ENCODE results near the gene SERINC5. TPM values are rescaled to one million over a fixed set of nuclear protein-coding genes. Genes with fewer than 3 reads are reported as not detected.

Gene SERINC5
- total RNA-seq, 2 experiments from 2014 or later: 115 to 123 TPM

- TF ChIP-seq CTCF (IDR thresholded peaks at IDR 0.05): no peak
- no peaks in the 10 kb centered on the region for H3K9me3 Mint-ChIP-seq
- no peak overlapping the region for H3K4me3 ChIP-seq (ENCODE audit: low read length)
- no peak for DNase-seq
- no peak overlapping the region for H3K27ac ChIP-seq (ENCODE audit: low read depth in 1 of 2, low read length in 2 of 2)
- no peaks in the 10 kb centered on the region for H3K27me3 Mint-ChIP-seq
- H3K27ac Mint-ChIP-seq: no peak overlapping the region
- ChIA-PET CTCF (no interaction called here), POLR2A (no interaction called here)
- no peaks in the 10 kb centered on the region for H3K27me3 ChIP-seq (ENCODE audit: control insufficient read depth in 1 of 2, insufficient read depth in 2 of 2, low read length in 2 of 2)
- ATAC-seq (ENCODE audit: poor library complexity): no peak
- no peak overlapping the region for H3K4me3 Mint-ChIP-seq
- no peaks in the 10 kb centered on the region for H3K4me1 Mint-ChIP-seq (ENCODE audit: low read depth)
- no peaks in the 10 kb centered on the region for H3K9me3 ChIP-seq (ENCODE audit: control insufficient read depth in 1 of 2, insufficient read depth in 1 of 2, low read length in 2 of 2)
- peaks cover 41% of the 10 kb centered on the region for H3K36me3 Mint-ChIP-seq (ENCODE audit: low read depth)
- no peaks in the 10 kb centered on the region for H3K4me1 ChIP-seq (ENCODE audit: insufficient read depth, low read length)
- intact Hi-C loops (cut with DNase I, micrococcal nuclease): no loop called here
- H3K36me3 ChIP-seq (ENCODE audit: insufficient read depth, low read length): peaks cover 18% of the 10 kb centered on the region
Observed at GRCh38 chr5:80077051-80077714, 178.7 kb downstream of the SERINC5 start.

GRCh38 chr5:80076131-80077050 is 179.5 kb downstream of the SERINC5 start:
- H3K4me1 Mint-ChIP-seq (ENCODE audit: low read depth): no peaks in the 10 kb centered on the region
- peaks cover 18% of the 10 kb centered on the region for H3K36me3 ChIP-seq (ENCODE audit: insufficient read depth, low read length)

More at GRCh38 chr5:80076131-80077050, 179.5 kb downstream of the SERINC5 start:
- ATAC-seq (ENCODE audit: poor library complexity): no peak
- intact Hi-C loops (cut with DNase I, micrococcal nuclease): no loop called here
- POLR2A ChIA-PET: no interaction called here
- no peak overlapping the region for H3K27ac ChIP-seq (ENCODE audit: low read depth in 1 of 2, low read length in 2 of 2)
- no peak for TF ChIP-seq CTCF (IDR thresholded peaks at IDR 0.05)
- Mint-ChIP-seq H3K36me3 (ENCODE audit: low read depth) (peaks cover 47% of the 10 kb centered on the region), H3K27me3 (no peaks in the 10 kb centered on the region), H3K9me3 (no peaks in the 10 kb centered on the region), H3K27ac (no peak overlapping the region), H3K4me3 (no peak overlapping the region)
- DNase-seq: no peak
- H3K27me3 ChIP-seq (ENCODE audit: control insufficient read depth in 1 of 2, insufficient read depth in 2 of 2, low read length in 2 of 2): no peaks in the 10 kb centered on the region
- H3K4me1 ChIP-seq (ENCODE audit: insufficient read depth, low read length): no peaks in the 10 kb centered on the region
- H3K4me3 ChIP-seq (ENCODE audit: low read length): no peak overlapping the region
- CTCF ChIA-PET: no interaction called here
- no peaks in the 10 kb centered on the region for H3K9me3 ChIP-seq (ENCODE audit: control insufficient read depth in 1 of 2, insufficient read depth in 1 of 2, low read length in 2 of 2)

Data from CD4-positive, alpha-beta T cell (primary cell).